Epithelial cell of proximal tubule (primary cell): ENCODE results near the gene IFNL3. TPM values are rescaled to one million over a fixed set of nuclear protein-coding genes. Genes with fewer than 3 reads are reported as not detected.

Experiments
- DNase-seq: peaks from one replicate; pipeline ENCODE4 v3.0.0-alpha.2; 2011; ENCODE audit warnings: low read depth
- H3K4me3 ChIP-seq: 2 replicates; pipeline ENCODE4 v1.5.1; 2011; ENCODE audit warnings: low read depth, mild to moderate bottlenecking, low read length
- total RNA-seq: library from RNA; depleted of rRNA; stranded (reverse); fragments of >200 nt; gene quantifications from 2 replicates; pipeline ENCODE4 v1.2.3, GENCODE V29; 2015
- TF ChIP-seq, protein P1 (sequence below): conservative IDR thresholded peaks from 2 replicates; pipeline ENCODE4 v1.5.1; 2012; ENCODE audit warnings: low read depth, mild to moderate bottlenecking, low read length

IFNL3 gene
- total RNA-seq, 1 donor from 2014 or later: not detected

DNA sequence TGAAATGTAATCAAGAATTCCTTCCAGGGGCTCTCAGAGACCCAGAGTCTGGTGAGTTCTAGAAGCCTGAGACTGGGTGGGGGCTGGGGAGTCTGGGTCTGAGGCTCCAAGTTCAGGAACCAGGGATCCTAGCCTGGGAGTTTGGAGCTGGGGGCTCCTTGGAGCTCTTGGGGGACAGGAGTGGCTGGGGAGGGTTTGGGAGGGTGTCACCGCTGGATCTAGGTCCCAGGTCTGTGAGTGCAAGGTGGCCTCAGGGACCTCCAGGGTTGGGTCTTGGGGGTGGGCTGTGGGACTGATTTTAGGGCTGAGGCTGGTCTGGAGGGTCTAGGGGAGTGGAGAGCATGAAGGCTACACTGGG, 41.8 kb downstream of the IFNL3 start:
- no peak overlapping the region for H3K4me3 ChIP-seq
- TF ChIP-seq, protein P1, sequence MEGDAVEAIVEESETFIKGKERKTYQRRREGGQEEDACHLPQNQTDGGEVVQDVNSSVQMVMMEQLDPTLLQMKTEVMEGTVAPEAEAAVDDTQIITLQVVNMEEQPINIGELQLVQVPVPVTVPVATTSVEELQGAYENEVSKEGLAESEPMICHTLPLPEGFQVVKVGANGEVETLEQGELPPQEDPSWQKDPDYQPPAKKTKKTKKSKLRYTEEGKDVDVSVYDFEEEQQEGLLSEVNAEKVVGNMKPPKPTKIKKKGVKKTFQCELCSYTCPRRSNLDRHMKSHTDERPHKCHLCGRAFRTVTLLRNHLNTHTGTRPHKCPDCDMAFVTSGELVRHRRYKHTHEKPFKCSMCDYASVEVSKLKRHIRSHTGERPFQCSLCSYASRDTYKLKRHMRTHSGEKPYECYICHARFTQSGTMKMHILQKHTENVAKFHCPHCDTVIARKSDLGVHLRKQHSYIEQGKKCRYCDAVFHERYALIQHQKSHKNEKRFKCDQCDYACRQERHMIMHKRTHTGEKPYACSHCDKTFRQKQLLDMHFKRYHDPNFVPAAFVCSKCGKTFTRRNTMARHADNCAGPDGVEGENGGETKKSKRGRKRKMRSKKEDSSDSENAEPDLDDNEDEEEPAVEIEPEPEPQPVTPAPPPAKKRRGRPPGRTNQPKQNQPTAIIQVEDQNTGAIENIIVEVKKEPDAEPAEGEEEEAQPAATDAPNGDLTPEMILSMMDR: no peak
- DNase-seq: no peak

DNA sequence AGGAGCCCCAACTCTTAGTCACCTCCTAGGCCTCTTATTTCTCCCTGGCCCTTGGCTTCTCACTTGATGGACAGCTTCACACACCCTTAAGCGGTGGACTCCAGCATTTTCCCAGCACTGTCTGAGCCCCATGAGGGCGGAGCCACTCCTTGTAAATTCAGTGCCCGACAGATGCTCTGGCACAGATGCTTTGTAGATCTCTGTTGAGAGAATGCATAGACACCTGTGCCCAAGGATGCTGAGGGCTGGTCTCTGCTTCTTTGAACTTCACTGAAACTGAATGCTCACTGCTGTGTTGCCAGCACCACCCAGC, 44.0 kb downstream of the IFNL3 start:
- no peak overlapping the region for H3K4me3 ChIP-seq
- no peak for DNase-seq
- TF ChIP-seq, protein P1: no peak

DNA sequence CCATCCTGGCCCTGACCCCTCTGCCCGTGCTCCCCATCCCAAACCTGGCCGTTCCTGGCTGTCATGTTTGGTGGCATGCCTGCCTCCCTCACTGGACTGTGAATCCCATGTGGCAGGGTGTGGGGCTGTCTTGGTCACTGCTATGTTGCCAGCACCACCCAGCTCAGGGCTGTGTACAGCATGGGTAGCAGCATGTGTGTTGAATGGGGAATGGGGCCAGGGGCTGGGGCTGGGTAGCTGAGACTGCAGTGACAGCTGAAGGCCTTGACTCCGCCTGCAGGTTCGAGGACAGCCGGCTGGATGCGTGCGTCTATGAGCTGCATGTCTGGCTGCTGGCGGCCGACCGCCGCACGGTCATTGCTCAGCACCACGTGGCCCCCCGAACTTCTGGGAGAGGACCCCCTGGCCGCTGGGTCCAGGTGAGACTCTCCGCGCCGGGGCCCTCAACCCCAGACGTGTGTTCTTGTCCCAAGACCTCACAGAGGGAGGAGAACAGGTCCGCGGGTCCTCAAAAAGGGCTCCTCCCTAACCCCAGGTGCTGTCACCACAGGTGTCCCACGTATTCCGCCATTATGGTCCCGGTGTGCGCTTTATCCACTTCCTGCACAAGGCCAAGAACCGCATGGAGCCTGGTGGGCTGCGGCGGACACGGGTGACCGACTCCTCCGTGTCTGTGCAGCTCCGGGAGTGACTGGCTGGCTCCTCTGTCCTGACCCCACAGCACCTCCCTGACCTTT, 44.6 kb downstream of the IFNL3 start:
- no peak overlapping the region for H3K4me3 ChIP-seq
- DNase-seq: no peak
- TF ChIP-seq, protein P1: no peak

DNA sequence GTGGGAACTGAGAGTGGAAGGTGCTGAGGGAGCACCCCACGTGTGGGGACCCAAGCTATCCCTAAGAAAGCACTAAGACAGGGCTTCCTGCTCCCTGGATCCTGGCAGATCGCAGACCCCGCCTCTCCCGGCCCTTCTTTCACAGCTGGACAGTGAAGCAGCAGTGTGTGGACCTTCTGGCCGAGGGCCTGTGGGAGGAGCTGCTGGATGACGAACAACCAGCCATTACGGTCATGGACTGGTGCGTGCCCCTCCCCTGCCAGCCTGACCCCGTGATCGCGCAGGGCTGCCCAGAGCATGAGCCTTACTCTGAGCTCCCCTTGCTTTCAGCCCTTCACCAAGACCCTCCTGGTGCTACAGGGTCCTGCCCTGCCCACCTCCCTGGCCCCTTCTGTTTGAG, 45.8 kb downstream of the IFNL3 start:
- no peak overlapping the region for H3K4me3 ChIP-seq
- peak; percentile 42 for DNase-seq
- TF ChIP-seq, protein P1: no peak

DNA sequence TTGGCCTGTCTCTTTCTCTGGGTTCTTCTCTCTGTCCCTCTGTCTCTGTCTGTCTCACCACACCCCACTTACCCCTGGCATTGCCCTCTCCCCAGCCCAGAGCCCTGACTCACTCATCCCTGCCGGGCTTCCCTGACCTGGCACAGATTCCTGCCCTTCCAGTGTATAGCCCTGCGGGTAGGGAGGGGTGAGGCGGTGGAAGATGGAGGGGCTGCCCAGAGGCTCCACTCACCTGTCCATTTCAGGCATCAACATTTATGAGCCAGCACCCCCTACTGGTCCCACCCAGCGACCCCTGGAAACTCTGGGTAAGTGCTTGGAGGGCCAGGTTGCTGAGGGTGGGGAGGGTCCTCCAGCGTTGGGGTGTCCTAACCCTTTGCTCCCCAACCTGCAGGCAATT, 47.0 kb downstream of the IFNL3 start:
- TF ChIP-seq, protein P1: peak; percentile 16
- no peak for DNase-seq
- no peak overlapping the region for H3K4me3 ChIP-seq

DNA sequence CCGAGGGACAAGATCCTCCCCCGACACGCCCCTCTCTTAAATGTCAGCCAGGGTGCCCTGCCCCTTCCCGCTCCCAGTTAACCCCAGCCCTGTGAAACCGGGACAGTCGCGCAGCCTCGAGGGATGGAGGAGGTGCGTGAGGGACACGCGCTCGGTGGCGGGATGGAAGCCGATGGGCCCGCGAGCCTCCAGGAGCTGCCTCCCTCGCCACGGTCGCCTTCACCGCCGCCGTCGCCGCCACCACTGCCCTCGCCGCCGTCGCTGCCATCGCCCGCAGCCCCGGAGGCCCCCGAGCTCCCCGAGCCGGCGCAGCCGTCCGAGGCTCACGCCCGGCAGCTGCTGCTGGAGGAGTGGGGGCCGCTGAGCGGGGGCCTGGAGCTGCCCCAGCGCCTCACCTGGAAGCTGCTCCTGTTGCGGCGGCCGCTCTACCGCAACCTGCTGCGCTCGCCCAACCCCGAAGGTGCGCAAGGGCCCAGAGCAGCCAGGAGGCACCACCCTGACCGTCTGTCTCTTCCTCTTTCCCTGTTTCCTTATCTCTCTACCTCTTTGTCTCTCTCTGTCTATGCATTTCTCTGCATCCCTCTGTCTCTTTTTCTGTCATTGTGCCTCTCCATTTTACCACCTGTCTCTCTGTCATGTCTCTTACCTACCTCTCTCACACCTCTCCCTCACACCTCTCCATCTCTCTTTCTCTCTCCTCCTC, 47.8 kb downstream of the IFNL3 start, which contains the start of gene NCCRP1:
Gene NCCRP1, plus strand, starts transcription at position 105 of the 703 bp plus-strand sequence. Its CDS starts 19 bp downstream, at position 124.
- no peak within 1 kb of the TSS for H3K4me3 ChIP-seq
- TF ChIP-seq, protein P1: no peak
- DNase-seq: no peak

DNA sequence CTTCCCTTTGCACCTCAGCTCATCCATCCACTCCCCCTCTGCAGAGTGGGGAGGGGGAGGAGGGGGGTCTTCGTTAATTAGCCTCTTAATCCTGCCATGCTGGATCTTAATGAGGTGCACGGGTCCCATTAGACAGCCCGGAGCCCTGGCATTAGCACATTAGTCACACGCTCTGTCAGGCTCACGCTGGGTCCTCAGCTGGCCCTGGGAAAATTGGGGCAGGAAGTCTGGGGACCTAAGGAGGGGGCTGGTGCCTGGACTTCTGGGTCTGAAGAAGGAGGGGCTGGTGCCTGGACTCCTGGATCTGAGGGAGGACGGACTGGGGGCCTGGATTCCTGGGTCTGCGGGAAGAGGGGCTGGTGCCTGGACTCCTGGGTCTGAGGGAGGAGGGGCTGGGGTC, 48.5 kb downstream of the IFNL3 start:
- TF ChIP-seq, protein P1: no peak
- no peak for DNase-seq
- no peak overlapping the region for H3K4me3 ChIP-seq
